Liver (tissue), 9 donors: ENCODE data around the gene DPYSL4. TPM values are rescaled to one million over a fixed set of nuclear protein-coding genes. Genes with fewer than 3 reads are reported as not detected.

Experiments used
- DNase-seq: peaks from one replicate; pipeline ENCODE4 v3.0.0-alpha.2; 2017; ENCODE audit warnings: low spot score
- H3K27ac ChIP-seq, 2 donors: one replicate each; pipeline ENCODE4 v1.7.0; 2013; ENCODE audit warnings: inconsistent platforms in 2 of 2, low read length in 2 of 2, control low read depth in 1 of 2, low read depth in 1 of 2, mild to moderate bottlenecking in 1 of 2
- H3K27me3 ChIP-seq, 4 donors: one replicate each; pipeline versions ENCODE4 v1.6.1 to v1.7.0; 2013; ENCODE audit warnings: low read length in 3 of 4, inconsistent platforms in 1 of 4, mild to moderate bottlenecking in 1 of 4, moderate library complexity in 1 of 4; ENCODE audit not compliant: control insufficient read depth in 4 of 4, insufficient read depth in 4 of 4
- H3K36me3 ChIP-seq, 4 donors: one replicate each; pipeline versions ENCODE4 v1.6.1 to v1.7.0; 2013; ENCODE audit warnings: low read length in 3 of 4, mild to moderate bottlenecking in 3 of 4, low read depth in 1 of 4, moderate library complexity in 1 of 4; ENCODE audit not compliant: control insufficient read depth in 4 of 4, insufficient read depth in 3 of 4
- H3K4me1 ChIP-seq, 4 donors: one replicate each; pipeline versions ENCODE4 v1.6.1 to v1.7.0; 2013; ENCODE audit warnings: low read length in 3 of 4, mild to moderate bottlenecking in 3 of 4, moderate library complexity in 1 of 4; ENCODE audit not compliant: control insufficient read depth in 4 of 4, insufficient read depth in 4 of 4
- H3K4me3 ChIP-seq, 3 donors: one replicate each; pipeline versions ENCODE4 v1.6.1 to v1.7.0; 2013; ENCODE audit warnings: low read length in 3 of 3, control low read depth in 1 of 3, low read depth in 1 of 3, mild to moderate bottlenecking in 1 of 3
- H3K9ac ChIP-seq, 2 donors: one replicate each; pipeline ENCODE4 v1.7.0; 2013; ENCODE audit warnings: low read length in 2 of 2, mild to moderate bottlenecking in 2 of 2, moderate library complexity in 2 of 2, control low read depth in 1 of 2, low read depth in 1 of 2
- H3K9me3 ChIP-seq, 4 donors: one replicate each; pipeline versions ENCODE4 v1.6.1 to v1.7.0; 2013; ENCODE audit warnings: low read length in 3 of 4; ENCODE audit not compliant: control insufficient read depth in 4 of 4
- EGR1 ChIP-seq, 2 donors: IDR thresholded peaks; 2 replicates each; pipeline ENCODE4 v1.6.1; 2016 to 2018; ENCODE audit warnings: antibody characterized with exemption in 2 of 2, low read depth in 2 of 2
- FOXA1 ChIP-seq: IDR thresholded peaks from 2 replicates; pipeline ENCODE4 v1.6.1; 2016; ENCODE audit warnings: antibody characterized with exemption
- FOXA2 ChIP-seq: IDR thresholded peaks from 2 replicates; pipeline ENCODE4 v1.6.1; 2016; ENCODE audit warnings: antibody characterized with exemption
- GABPA ChIP-seq, 2 donors: IDR thresholded peaks in 1 of 2; conservative IDR thresholded peaks in 1 of 2; 2 replicates each; pipeline ENCODE4 v1.6.1; 2016; ENCODE audit warnings: antibody characterized with exemption in 2 of 2, mild to moderate bottlenecking in 1 of 2, moderate library complexity in 1 of 2
- HNF4A ChIP-seq, 2 donors: conservative IDR thresholded peaks; 2 replicates each; pipeline ENCODE4 v1.6.1; 2016; ENCODE audit warnings: antibody characterized with exemption in 2 of 2, mild to moderate bottlenecking in 2 of 2
- HNF4G ChIP-seq: IDR thresholded peaks from 2 replicates; pipeline ENCODE4 v1.6.1; 2016; ENCODE audit warnings: antibody characterized with exemption
- JUND ChIP-seq, 2 donors: IDR thresholded peaks; 2 replicates each; pipeline ENCODE4 v1.6.1; 2016; ENCODE audit warnings: antibody characterized with exemption in 2 of 2
- NR2F2 ChIP-seq: IDR thresholded peaks from 2 replicates; pipeline ENCODE4 v1.6.1; 2016; ENCODE audit warnings: antibody characterized with exemption
- RAD21 ChIP-seq, 2 donors: IDR thresholded peaks; 2 replicates each; pipeline ENCODE4 v1.6.1; 2016; ENCODE audit warnings: antibody characterized with exemption in 2 of 2, mild to moderate bottlenecking in 2 of 2
- RXRA ChIP-seq, 2 donors: IDR thresholded peaks; 2 replicates each; pipeline ENCODE4 v1.6.1; 2017 to 2018; ENCODE audit warnings: antibody characterized with exemption in 2 of 2, mild to moderate bottlenecking in 1 of 2
- SP1 ChIP-seq: IDR thresholded peaks from 2 replicates; pipeline ENCODE4 v1.6.1; 2018; ENCODE audit warnings: antibody characterized with exemption, mild to moderate bottlenecking
- TAF1 ChIP-seq: conservative IDR thresholded peaks from 2 replicates; pipeline ENCODE4 v1.6.1; 2016; ENCODE audit warnings: antibody characterized with exemption, mild to moderate bottlenecking
- YY1 ChIP-seq: IDR thresholded peaks from 2 replicates; pipeline ENCODE4 v1.6.1; 2016; ENCODE audit warnings: antibody characterized with exemption, mild to moderate bottlenecking
- WGBS: extraction: QIAGEN DNeasy Blood & Tissue Kit; methylation state at CpG from one replicate; pipeline ENCODE4 v1.1.7; 2013; 5-methylcytosine and 5-hydroxymethylcytosine counted together
- polyA plus RNA-seq, 2 donors: library from polyadenylated mRNA; stranded (reverse) in 1 of 2; unstranded in 1 of 2; fragments of 200-250 nt in 1 of 2; fragments of >200 nt in 1 of 2; fragmentation: Nextera tagmentation in 1 of 2; extraction: Ambion mirVana in 1 of 2; gene quantifications; one replicate each; pipeline versions ENCODE4 v1.2.1 to v1.2.3, GENCODE V29; 2013 to 2015
- total RNA-seq, 2 donors: library from RNA; depleted of rRNA; stranded (reverse); fragments of >200 nt; gene quantifications; one replicate each; pipeline ENCODE4 v1.2.3, GENCODE V29; 2014
- TF ChIP-seq, protein P1 (sequence below): IDR thresholded peaks from 2 replicates; pipeline ENCODE4 v1.6.1; 2016; ENCODE audit warnings: antibody characterized with exemption
- TF ChIP-seq, protein P2 (sequence below): IDR thresholded peaks from 2 replicates; pipeline ENCODE4 v1.6.1; 2016; ENCODE audit warnings: antibody characterized with exemption
- TF ChIP-seq, protein P3 (sequence below): IDR thresholded peaks from 2 replicates; pipeline ENCODE4 v1.6.1; 2016; ENCODE audit warnings: antibody characterized with exemption, mild to moderate bottlenecking
- TF ChIP-seq, protein P4 (sequence below): fragments of 150-350 bp; IDR thresholded peaks from 2 replicates; pipeline ENCODE4 v1.5.1; 2017; ENCODE audit warnings: improper control_type of control experiment, low read depth, low read length; ENCODE audit not compliant: missing input control
- TF ChIP-seq, protein P5 (sequence below): IDR thresholded peaks from 2 replicates; pipeline ENCODE4 v1.6.1; 2016; ENCODE audit warnings: antibody characterized with exemption
- donor health status: healthy.
- donor health status: healthy.
- donor health status: healthy.
- donor health status: healthy.
- donor health status: healthy.

Gene DPYSL4
- total and polyA plus RNA-seq, 4 donors = 0.19 to 2.2 (median 0.26) TPM

DNA sequence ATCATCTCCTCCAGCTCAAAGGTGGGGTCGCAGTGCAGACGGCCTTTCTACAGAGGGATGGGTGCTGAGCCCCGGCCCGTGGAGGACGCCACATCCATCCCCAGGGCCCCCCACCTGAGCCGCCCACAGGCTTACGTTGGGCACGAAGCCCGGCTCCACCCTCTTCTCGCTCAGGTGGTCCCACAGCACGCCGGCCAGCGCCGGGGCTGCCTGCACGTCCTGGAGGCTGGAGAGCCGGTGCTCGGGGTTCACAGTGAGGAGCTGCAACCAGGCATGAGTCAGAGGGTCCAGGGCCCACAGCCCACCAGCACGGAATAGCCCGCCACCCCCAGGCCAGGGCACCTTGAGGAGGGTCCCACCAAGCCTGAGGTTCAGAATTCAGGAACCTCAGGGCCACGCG, 36.0 kb downstream of the DPYSL4 start:
- no peak overlapping the region for H3K4me3 ChIP-seq
- H3K36me3 ChIP-seq = no peaks in the 10 kb centered on the region
- H3K9ac ChIP-seq = no peak overlapping the region
- H3K27me3 ChIP-seq = no peaks in the 10 kb centered on the region
- TF ChIP-seq YY1 = no peak
- TF ChIP-seq FOXA2 = no peak
- TF ChIP-seq NR2F2 = no peak
- no peak for TF ChIP-seq FOXA1
- TF ChIP-seq HNF4A (conservative IDR thresholded peaks at IDR 0.05) = no peak
- TF ChIP-seq TAF1 = no peak
- TF ChIP-seq EGR1 (IDR thresholded peaks at IDR 0.05; ENCODE audit: low read depth in 2 of 2) = no peak
- no peak for TF ChIP-seq SP1
- TF ChIP-seq, protein P1, sequence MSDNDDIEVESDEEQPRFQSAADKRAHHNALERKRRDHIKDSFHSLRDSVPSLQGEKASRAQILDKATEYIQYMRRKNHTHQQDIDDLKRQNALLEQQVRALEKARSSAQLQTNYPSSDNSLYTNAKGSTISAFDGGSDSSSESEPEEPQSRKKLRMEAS = no peak
- no peak for TF ChIP-seq RAD21 (IDR thresholded peaks at IDR 0.05)
- TF ChIP-seq RXRA (IDR thresholded peaks at IDR 0.05) = no peak
- TF ChIP-seq GABPA (IDR thresholded peaks at IDR 0.05 in 1 of 2, conservative IDR thresholded peaks at IDR 0.05 in 1 of 2) = no peak
- TF ChIP-seq JUND (IDR thresholded peaks at IDR 0.05) = no peak
- TF ChIP-seq, protein P2, sequence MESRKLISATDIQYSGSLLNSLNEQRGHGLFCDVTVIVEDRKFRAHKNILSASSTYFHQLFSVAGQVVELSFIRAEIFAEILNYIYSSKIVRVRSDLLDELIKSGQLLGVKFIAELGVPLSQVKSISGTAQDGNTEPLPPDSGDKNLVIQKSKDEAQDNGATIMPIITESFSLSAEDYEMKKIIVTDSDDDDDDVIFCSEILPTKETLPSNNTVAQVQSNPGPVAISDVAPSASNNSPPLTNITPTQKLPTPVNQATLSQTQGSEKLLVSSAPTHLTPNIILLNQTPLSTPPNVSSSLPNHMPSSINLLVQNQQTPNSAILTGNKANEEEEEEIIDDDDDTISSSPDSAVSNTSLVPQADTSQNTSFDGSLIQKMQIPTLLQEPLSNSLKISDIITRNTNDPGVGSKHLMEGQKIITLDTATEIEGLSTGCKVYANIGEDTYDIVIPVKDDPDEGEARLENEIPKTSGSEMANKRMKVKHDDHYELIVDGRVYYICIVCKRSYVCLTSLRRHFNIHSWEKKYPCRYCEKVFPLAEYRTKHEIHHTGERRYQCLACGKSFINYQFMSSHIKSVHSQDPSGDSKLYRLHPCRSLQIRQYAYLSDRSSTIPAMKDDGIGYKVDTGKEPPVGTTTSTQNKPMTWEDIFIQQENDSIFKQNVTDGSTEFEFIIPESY = no peak
- TF ChIP-seq, protein P3, sequence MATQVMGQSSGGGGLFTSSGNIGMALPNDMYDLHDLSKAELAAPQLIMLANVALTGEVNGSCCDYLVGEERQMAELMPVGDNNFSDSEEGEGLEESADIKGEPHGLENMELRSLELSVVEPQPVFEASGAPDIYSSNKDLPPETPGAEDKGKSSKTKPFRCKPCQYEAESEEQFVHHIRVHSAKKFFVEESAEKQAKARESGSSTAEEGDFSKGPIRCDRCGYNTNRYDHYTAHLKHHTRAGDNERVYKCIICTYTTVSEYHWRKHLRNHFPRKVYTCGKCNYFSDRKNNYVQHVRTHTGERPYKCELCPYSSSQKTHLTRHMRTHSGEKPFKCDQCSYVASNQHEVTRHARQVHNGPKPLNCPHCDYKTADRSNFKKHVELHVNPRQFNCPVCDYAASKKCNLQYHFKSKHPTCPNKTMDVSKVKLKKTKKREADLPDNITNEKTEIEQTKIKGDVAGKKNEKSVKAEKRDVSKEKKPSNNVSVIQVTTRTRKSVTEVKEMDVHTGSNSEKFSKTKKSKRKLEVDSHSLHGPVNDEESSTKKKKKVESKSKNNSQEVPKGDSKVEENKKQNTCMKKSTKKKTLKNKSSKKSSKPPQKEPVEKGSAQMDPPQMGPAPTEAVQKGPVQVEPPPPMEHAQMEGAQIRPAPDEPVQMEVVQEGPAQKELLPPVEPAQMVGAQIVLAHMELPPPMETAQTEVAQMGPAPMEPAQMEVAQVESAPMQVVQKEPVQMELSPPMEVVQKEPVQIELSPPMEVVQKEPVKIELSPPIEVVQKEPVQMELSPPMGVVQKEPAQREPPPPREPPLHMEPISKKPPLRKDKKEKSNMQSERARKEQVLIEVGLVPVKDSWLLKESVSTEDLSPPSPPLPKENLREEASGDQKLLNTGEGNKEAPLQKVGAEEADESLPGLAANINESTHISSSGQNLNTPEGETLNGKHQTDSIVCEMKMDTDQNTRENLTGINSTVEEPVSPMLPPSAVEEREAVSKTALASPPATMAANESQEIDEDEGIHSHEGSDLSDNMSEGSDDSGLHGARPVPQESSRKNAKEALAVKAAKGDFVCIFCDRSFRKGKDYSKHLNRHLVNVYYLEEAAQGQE = no peak
- no peak for TF ChIP-seq HNF4G
- TF ChIP-seq, protein P4, sequence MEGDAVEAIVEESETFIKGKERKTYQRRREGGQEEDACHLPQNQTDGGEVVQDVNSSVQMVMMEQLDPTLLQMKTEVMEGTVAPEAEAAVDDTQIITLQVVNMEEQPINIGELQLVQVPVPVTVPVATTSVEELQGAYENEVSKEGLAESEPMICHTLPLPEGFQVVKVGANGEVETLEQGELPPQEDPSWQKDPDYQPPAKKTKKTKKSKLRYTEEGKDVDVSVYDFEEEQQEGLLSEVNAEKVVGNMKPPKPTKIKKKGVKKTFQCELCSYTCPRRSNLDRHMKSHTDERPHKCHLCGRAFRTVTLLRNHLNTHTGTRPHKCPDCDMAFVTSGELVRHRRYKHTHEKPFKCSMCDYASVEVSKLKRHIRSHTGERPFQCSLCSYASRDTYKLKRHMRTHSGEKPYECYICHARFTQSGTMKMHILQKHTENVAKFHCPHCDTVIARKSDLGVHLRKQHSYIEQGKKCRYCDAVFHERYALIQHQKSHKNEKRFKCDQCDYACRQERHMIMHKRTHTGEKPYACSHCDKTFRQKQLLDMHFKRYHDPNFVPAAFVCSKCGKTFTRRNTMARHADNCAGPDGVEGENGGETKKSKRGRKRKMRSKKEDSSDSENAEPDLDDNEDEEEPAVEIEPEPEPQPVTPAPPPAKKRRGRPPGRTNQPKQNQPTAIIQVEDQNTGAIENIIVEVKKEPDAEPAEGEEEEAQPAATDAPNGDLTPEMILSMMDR = no peak
- TF ChIP-seq, protein P5, sequence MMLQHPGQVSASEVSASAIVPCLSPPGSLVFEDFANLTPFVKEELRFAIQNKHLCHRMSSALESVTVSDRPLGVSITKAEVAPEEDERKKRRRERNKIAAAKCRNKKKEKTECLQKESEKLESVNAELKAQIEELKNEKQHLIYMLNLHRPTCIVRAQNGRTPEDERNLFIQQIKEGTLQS = no peak
- no peak overlapping the region for H3K27ac ChIP-seq
- WGBS = 72% methylated on average over 21 of the region's 21 CpGs
- peaks cover 0 to 2% (median 0%) of the 10 kb centered on the region in 4 donors for H3K4me1 ChIP-seq
- H3K9me3 ChIP-seq = no peaks in the 10 kb centered on the region
- DNase-seq = no peak
